GM23338 (cell line): ENCODE results near the gene ZC3H12C. TPM values are rescaled to one million over a fixed set of nuclear protein-coding genes. Genes with fewer than 3 reads are reported as not detected.

ENCODE experiments used
- ATAC-seq: fragments of 200-7000 bp; cut with Tn5 transposase; 3 replicates; pipeline ENCODE4 v1.9.1; 2020
- DNase-seq: peaks from one replicate; pipeline ENCODE4 v3.0.0-alpha.2; 2015; ENCODE audit warnings: low spot score
- H2AFZ ChIP-seq: fragments of 200-600 bp; sonication (generic); 2 replicates; pipeline ENCODE4 v1.8.0; 2016; ENCODE audit warnings: antibody characterized with exemption, mild to moderate bottlenecking, moderate library complexity
- H3F3A ChIP-seq: fragments of 200-600 bp; sonication (generic); replicated peaks from 2 replicates; pipeline ENCODE4 v1.8.0; 2017; ENCODE audit warnings: antibody characterized with exemption, mixed run types, low read depth
- H3K27ac ChIP-seq: fragments of 200-600 bp; sonication (generic); 2 replicates; pipeline ENCODE4 v1.6.1; 2016; ENCODE audit warnings: low read depth
- H3K27me3 ChIP-seq: fragments of 200-600 bp; sonication (generic); 2 replicates; pipeline ENCODE4 v1.8.0; 2016; ENCODE audit warnings: mild to moderate bottlenecking, mixed run types, moderate library complexity; ENCODE audit not compliant: insufficient read depth
- H3K36me3 ChIP-seq: fragments of 200-600 bp; sonication (generic); 2 replicates; pipeline ENCODE4 v1.8.0; 2016; ENCODE audit warnings: mild to moderate bottlenecking; ENCODE audit not compliant: insufficient read depth
- H3K4me1 ChIP-seq: fragments of 200-600 bp; sonication (generic); 2 replicates; pipeline ENCODE4 v1.8.0; 2016; ENCODE audit warnings: mild to moderate bottlenecking, moderate library complexity; ENCODE audit not compliant: insufficient read depth
- H3K4me2 ChIP-seq: fragments of 200-600 bp; sonication (generic); 2 replicates; pipeline ENCODE4 v1.7.1; 2017; ENCODE audit warnings: mixed run types
- H3K4me3 ChIP-seq: fragments of 200-600 bp; sonication (generic); 2 replicates; pipeline ENCODE4 v1.6.1; 2016; ENCODE audit warnings: mixed run types
- H3K79me2 ChIP-seq: fragments of 200-600 bp; sonication (generic); replicated peaks from 2 replicates; pipeline ENCODE4 v1.8.0; 2017; ENCODE audit warnings: mild to moderate bottlenecking; ENCODE audit not compliant: insufficient read depth
- H3K9me2 ChIP-seq: fragments of 200-600 bp; sonication (generic); 2 replicates; pipeline ENCODE4 v1.8.0; 2017; ENCODE audit not compliant: insufficient read depth
- H4K20me1 ChIP-seq: fragments of 200-600 bp; sonication (generic); replicated peaks from 2 replicates; pipeline ENCODE4 v1.8.0; 2017; ENCODE audit warnings: mild to moderate bottlenecking; ENCODE audit not compliant: insufficient read depth
- H3K27ac Mint-ChIP-seq: 2 replicates; pipeline ENCODE4 v1.8.0; 2020; ENCODE audit warnings: inconsistent platforms, mild to moderate bottlenecking, moderate library complexity, mixed read lengths
- H3K27me3 Mint-ChIP-seq: 3 replicates; pipeline ENCODE4 v1.8.0; 2022; ENCODE audit warnings: low read depth, mild to moderate bottlenecking, moderate library complexity, mixed read lengths, inconsistent platforms; ENCODE audit not compliant: insufficient read depth, poor library complexity
- H3K36me3 Mint-ChIP-seq: 3 replicates; pipeline ENCODE4 v1.8.0; 2021; ENCODE audit warnings: low read depth, mild to moderate bottlenecking, inconsistent platforms, moderate library complexity, mixed read lengths
- H3K4me1 Mint-ChIP-seq: 3 replicates; pipeline ENCODE4 v1.8.0; 2020; ENCODE audit warnings: mild to moderate bottlenecking, inconsistent platforms, mixed read lengths
- H3K4me3 Mint-ChIP-seq: 3 replicates; pipeline ENCODE4 v1.8.0; 2021; ENCODE audit warnings: moderate library complexity, mild to moderate bottlenecking, inconsistent platforms, mixed read lengths
- H3K9me3 Mint-ChIP-seq: 3 replicates; pipeline ENCODE4 v1.8.0; 2020; ENCODE audit warnings: moderate library complexity, mild to moderate bottlenecking, inconsistent platforms, mixed read lengths
- CREB1 ChIP-seq: fragments of 250-450 bp; sonication (Bioruptor Pico); IDR thresholded peaks from 2 replicates; pipeline ENCODE4 v1.5.0; 2020; ENCODE audit warnings: low read depth, mild to moderate bottlenecking, moderate library complexity
- EZH2 ChIP-seq: fragments of 200-600 bp; sonication (generic); IDR thresholded peaks from one replicate; pipeline ENCODE4 v1.8.0; 2017; ENCODE audit warnings: antibody characterized with exemption, mild to moderate bottlenecking, low read depth; ENCODE audit not compliant: unreplicated experiment
- EZH2phosphoT487 ChIP-seq: fragments of 200-600 bp; sonication (generic); IDR thresholded peaks from one replicate; pipeline ENCODE4 v1.8.1; 2018; ENCODE audit warnings: antibody characterized with exemption; ENCODE audit not compliant: unreplicated experiment
- JUNB ChIP-seq: IDR thresholded peaks from one replicate; pipeline ENCODE4 v1.6.1; 2016; ENCODE audit warnings: antibody characterized with exemption; ENCODE audit not compliant: unreplicated experiment
- NANOG ChIP-seq: IDR thresholded peaks from 2 replicates; pipeline ENCODE4 v1.6.1; 2016; ENCODE audit warnings: antibody characterized with exemption, borderline replicate concordance
- POLR2AphosphoS5 ChIP-seq: IDR thresholded peaks from 2 replicates; pipeline ENCODE4 v1.6.1; 2016; ENCODE audit warnings: antibody characterized with exemption, low read depth
- STAT1 ChIP-seq: IDR thresholded peaks from one replicate; pipeline ENCODE4 v1.6.1; 2016; ENCODE audit warnings: antibody characterized with exemption; ENCODE audit not compliant: unreplicated experiment
- ZNF114 ChIP-seq: fragments of 250-450 bp; sonication (Bioruptor Pico); IDR thresholded peaks from 2 replicates; pipeline ENCODE4 v1.5.0; 2020; ENCODE audit warnings: mild to moderate bottlenecking, moderate library complexity
- ZNF331 ChIP-seq: fragments of 250-450 bp; sonication (Bioruptor Pico); IDR thresholded peaks from 2 replicates; pipeline ENCODE4 v1.5.0; 2020; ENCODE audit warnings: low read depth, mild to moderate bottlenecking, moderate library complexity
- polyA plus RNA-seq: library from polyadenylated mRNA; unstranded; fragments of >200 nt; fragmentation: Nextera tagmentation; extraction: Ambion mirVana; gene quantifications from 2 replicates; pipeline ENCODE4 v1.2.1, GENCODE V29; 2016
- total RNA-seq: library from RNA; depleted of rRNA; stranded (reverse); fragments of >200 nt; shearing (Covaris generic); gene quantifications from 2 replicates; pipeline ENCODE4 v1.2.3, GENCODE V29; 2014
- TF ChIP-seq, protein P1 (sequence below), 2 experiments: fragments of 200-600 bp in 1 of 2; sonication (generic) in 1 of 2; conservative IDR thresholded peaks; 2 replicates each; pipeline versions ENCODE4 v1.5.1 to v1.6.1; 2016 to 2017; ENCODE audit warnings: antibody characterized with exemption in 2 of 2, low read depth in 2 of 2, mild to moderate bottlenecking in 2 of 2, moderate library complexity in 1 of 2
- TF ChIP-seq, protein P2 (sequence below): fragments of 250-450 bp; sonication (Bioruptor Pico); IDR thresholded peaks from 2 replicates; pipeline ENCODE4 v1.5.0; 2020; ENCODE audit warnings: mild to moderate bottlenecking, moderate library complexity
- TF ChIP-seq, protein P3 (sequence below): IDR thresholded peaks from one replicate; pipeline ENCODE4 v1.6.1; 2018; ENCODE audit warnings: antibody characterized with exemption; ENCODE audit not compliant: unreplicated experiment

Gene ZC3H12C
- total and polyA plus RNA-seq, 2 experiments from 2014 or later: 0.55 to 2.4 TPM

DNA sequence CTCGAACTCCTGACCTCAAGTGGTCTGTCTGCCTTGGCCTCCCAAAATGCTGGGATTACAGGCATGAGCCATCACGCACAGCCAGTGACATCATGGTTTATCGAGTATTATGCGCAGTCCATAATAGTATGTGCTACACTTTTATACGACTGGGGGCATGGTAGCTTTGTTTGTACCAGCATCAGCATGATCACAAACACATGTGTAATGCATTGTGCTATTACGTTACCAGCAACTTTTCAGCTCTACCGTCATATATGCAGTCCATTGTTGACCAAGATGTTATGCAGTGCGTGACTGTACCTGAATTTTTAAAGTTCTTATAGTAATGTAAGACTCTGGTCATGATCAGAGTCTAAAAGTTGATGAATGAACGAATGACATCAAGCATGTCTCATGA is 67.9 kb downstream of the ZC3H12C start:
- no peaks in the 10 kb centered on the region for H3F3A ChIP-seq
- H4K20me1 ChIP-seq: no peaks in the 10 kb centered on the region
- TF ChIP-seq JUNB (no peak), STAT1 (no peak), POLR2AphosphoS5 (no peak), ZNF114 (CRISPR knock-in tag) (no peak), EZH2 (no peak), NANOG (no peak), CREB1 (CRISPR knock-in tag) (no peak), EZH2phosphoT487 (no peak), ZNF331 (CRISPR knock-in tag) (no peak)
- TF ChIP-seq, protein P1, sequence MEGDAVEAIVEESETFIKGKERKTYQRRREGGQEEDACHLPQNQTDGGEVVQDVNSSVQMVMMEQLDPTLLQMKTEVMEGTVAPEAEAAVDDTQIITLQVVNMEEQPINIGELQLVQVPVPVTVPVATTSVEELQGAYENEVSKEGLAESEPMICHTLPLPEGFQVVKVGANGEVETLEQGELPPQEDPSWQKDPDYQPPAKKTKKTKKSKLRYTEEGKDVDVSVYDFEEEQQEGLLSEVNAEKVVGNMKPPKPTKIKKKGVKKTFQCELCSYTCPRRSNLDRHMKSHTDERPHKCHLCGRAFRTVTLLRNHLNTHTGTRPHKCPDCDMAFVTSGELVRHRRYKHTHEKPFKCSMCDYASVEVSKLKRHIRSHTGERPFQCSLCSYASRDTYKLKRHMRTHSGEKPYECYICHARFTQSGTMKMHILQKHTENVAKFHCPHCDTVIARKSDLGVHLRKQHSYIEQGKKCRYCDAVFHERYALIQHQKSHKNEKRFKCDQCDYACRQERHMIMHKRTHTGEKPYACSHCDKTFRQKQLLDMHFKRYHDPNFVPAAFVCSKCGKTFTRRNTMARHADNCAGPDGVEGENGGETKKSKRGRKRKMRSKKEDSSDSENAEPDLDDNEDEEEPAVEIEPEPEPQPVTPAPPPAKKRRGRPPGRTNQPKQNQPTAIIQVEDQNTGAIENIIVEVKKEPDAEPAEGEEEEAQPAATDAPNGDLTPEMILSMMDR (conservative IDR thresholded peaks at IDR 0.05; ENCODE audit: low read depth in 2 of 2): no peak
- TF ChIP-seq, protein P2, sequence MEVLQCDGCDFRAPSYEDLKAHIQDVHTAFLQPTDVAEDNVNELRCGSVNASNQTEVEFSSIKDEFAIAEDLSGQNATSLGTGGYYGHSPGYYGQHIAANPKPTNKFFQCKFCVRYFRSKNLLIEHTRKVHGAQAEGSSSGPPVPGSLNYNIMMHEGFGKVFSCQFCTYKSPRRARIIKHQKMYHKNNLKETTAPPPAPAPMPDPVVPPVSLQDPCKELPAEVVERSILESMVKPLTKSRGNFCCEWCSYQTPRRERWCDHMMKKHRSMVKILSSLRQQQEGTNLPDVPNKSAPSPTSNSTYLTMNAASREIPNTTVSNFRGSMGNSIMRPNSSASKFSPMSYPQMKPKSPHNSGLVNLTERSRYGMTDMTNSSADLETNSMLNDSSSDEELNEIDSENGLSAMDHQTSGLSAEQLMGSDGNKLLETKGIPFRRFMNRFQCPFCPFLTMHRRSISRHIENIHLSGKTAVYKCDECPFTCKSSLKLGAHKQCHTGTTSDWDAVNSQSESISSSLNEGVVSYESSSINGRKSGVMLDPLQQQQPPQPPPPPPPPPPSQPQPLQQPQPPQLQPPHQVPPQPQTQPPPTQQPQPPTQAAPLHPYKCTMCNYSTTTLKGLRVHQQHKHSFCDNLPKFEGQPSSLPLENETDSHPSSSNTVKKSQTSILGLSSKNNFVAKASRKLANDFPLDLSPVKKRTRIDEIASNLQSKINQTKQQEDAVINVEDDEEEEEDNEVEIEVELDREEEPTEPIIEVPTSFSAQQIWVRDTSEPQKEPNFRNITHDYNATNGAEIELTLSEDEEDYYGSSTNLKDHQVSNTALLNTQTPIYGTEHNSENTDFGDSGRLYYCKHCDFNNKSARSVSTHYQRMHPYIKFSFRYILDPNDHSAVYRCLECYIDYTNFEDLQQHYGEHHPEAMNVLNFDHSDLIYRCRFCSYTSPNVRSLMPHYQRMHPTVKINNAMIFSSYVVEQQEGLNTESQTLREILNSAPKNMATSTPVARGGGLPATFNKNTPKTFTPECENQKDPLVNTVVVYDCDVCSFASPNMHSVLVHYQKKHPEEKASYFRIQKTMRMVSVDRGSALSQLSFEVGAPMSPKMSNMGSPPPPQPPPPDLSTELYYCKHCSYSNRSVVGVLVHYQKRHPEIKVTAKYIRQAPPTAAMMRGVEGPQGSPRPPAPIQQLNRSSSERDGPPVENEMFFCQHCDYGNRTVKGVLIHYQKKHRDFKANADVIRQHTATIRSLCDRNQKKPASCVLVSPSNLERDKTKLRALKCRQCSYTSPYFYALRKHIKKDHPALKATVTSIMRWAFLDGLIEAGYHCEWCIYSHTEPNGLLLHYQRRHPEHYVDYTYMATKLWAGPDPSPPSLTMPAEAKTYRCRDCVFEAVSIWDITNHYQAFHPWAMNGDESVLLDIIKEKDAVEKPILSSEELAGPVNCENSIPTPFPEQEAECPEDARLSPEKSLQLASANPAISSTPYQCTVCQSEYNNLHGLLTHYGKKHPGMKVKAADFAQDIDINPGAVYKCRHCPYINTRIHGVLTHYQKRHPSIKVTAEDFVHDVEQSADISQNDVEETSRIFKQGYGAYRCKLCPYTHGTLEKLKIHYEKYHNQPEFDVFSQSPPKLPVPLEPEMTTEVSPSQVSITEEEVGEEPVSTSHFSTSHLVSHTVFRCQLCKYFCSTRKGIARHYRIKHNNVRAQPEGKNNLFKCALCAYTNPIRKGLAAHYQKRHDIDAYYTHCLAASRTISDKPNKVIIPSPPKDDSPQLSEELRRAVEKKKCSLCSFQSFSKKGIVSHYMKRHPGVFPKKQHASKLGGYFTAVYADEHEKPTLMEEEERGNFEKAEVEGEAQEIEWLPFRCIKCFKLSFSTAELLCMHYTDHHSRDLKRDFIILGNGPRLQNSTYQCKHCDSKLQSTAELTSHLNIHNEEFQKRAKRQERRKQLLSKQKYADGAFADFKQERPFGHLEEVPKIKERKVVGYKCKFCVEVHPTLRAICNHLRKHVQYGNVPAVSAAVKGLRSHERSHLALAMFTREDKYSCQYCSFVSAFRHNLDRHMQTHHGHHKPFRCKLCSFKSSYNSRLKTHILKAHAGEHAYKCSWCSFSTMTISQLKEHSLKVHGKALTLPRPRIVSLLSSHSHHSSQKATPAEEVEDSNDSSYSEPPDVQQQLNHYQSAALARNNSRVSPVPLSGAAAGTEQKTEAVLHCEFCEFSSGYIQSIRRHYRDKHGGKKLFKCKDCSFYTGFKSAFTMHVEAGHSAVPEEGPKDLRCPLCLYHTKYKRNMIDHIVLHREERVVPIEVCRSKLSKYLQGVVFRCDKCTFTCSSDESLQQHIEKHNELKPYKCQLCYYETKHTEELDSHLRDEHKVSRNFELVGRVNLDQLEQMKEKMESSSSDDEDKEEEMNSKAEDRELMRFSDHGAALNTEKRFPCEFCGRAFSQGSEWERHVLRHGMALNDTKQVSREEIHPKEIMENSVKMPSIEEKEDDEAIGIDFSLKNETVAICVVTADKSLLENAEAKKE (CRISPR knock-in tag): no peak
- TF ChIP-seq, protein P3, sequence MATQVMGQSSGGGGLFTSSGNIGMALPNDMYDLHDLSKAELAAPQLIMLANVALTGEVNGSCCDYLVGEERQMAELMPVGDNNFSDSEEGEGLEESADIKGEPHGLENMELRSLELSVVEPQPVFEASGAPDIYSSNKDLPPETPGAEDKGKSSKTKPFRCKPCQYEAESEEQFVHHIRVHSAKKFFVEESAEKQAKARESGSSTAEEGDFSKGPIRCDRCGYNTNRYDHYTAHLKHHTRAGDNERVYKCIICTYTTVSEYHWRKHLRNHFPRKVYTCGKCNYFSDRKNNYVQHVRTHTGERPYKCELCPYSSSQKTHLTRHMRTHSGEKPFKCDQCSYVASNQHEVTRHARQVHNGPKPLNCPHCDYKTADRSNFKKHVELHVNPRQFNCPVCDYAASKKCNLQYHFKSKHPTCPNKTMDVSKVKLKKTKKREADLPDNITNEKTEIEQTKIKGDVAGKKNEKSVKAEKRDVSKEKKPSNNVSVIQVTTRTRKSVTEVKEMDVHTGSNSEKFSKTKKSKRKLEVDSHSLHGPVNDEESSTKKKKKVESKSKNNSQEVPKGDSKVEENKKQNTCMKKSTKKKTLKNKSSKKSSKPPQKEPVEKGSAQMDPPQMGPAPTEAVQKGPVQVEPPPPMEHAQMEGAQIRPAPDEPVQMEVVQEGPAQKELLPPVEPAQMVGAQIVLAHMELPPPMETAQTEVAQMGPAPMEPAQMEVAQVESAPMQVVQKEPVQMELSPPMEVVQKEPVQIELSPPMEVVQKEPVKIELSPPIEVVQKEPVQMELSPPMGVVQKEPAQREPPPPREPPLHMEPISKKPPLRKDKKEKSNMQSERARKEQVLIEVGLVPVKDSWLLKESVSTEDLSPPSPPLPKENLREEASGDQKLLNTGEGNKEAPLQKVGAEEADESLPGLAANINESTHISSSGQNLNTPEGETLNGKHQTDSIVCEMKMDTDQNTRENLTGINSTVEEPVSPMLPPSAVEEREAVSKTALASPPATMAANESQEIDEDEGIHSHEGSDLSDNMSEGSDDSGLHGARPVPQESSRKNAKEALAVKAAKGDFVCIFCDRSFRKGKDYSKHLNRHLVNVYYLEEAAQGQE: no peak
- H3K27me3 ChIP-seq: no peaks in the 10 kb centered on the region
- Mint-ChIP-seq H3K4me1 (peaks cover 7% of the 10 kb centered on the region; the same call in 2 of the 3 replicates), H3K27ac (no peak overlapping the region), H3K36me3 (peaks cover 10% of the 10 kb centered on the region; the same call in 2 of the 3 replicates), H3K27me3 (peaks cover 2% of the 10 kb centered on the region), H3K4me3 (no peak overlapping the region), H3K9me3 (no peaks in the 10 kb centered on the region)
- peaks cover 4% of the 10 kb centered on the region; the same call in 1 of the 2 replicates for H3K4me1 ChIP-seq
- no peak overlapping the region for H3K27ac ChIP-seq
- H2AFZ ChIP-seq: no peak overlapping the region
- no peaks in the 10 kb centered on the region for H3K79me2 ChIP-seq
- H3K4me3 ChIP-seq: no peak overlapping the region
- H3K36me3 ChIP-seq: no peaks in the 10 kb centered on the region
- no peak overlapping the region for H3K4me2 ChIP-seq
- no peak for DNase-seq
- H3K9me2 ChIP-seq: no peaks in the 10 kb centered on the region
- ATAC-seq: no peak
